ENCODE results near the gene FMNL3. TPM values are rescaled to one million over a fixed set of nuclear protein-coding genes. Genes with fewer than 3 reads are reported as not detected.

Gene FMNL3
- total and polyA plus RNA-seq, 7 experiments from 2014 or later, result 10.4 to 40.4 (median 37.8) TPM

- peaks cover 0 to 17% (median under 1%) of the 10 kb centered on the region in 5 donors for H3K36me3 Mint-ChIP-seq
- peaks cover 0 to 48% (median 0%) of the 10 kb centered on the region in 3 experiments for H3K36me3 ChIP-seq (ENCODE audit: control insufficient read depth in 2 of 3, insufficient read depth in 3 of 3, low read length in 3 of 3)
- DNase-seq (no peak), ATAC-seq (no peak)
- H3K9me3 ChIP-seq (ENCODE audit: control insufficient read depth in 2 of 3, low read length in 3 of 3), result no peaks in the 10 kb centered on the region
- H3K27me3 ChIP-seq (ENCODE audit: control insufficient read depth in 2 of 2, insufficient read depth in 2 of 2, low read length in 2 of 2), result no peaks in the 10 kb centered on the region
- H3K9me3 Mint-ChIP-seq, result no peaks in the 10 kb centered on the region
- intact Hi-C loops (cut with micrococcal nuclease), result loop anchor here in 1 of 2 donors (5.0 kb wide), 1 partner anchor 90 kb away; no protein-coding TSS in a partner anchor
- peak overlapping the region in 2 of 9 donors; percentile 36 to 62 for H3K27ac Mint-ChIP-seq
- no peak overlapping the region for H3K4me3 Mint-ChIP-seq
- H3K4me1 ChIP-seq (ENCODE audit: control insufficient read depth in 2 of 2, insufficient read depth in 2 of 2, low read length in 2 of 2), result peaks cover 7 to 10% of the 10 kb centered on the region in 2 donors
- CTCF ChIA-PET, result interaction anchor here (1.7 to 10.5 kb wide), 4 partner anchors 14 to 65 kb away, joined by 6 to 229 read pairs (median 24); partner anchors contain the start of gene FMNL3
- H3K27ac ChIP-seq (ENCODE audit: low read depth, low read length), result no peak overlapping the region
- no peak overlapping the region for H3K4me3 ChIP-seq (ENCODE audit: low read length)
- POLR2A ChIA-PET, result interaction anchor here (0.8 to 2.6 kb wide), 3 partner anchors 53 to 99 kb away, joined by 3 to 16 read pairs (median 5); partner anchors contain the start of gene TMBIM6
- peaks cover 16 to 48% (median 37%) of the 10 kb centered on the region in 7 donors for H3K4me1 Mint-ChIP-seq
- H3K27me3 Mint-ChIP-seq, result no peaks in the 10 kb centered on the region
Measured at GRCh38 chr12:49642370-49642802, 64.8 kb downstream of the FMNL3 start.

GRCh38 chr12:49641748-49642369 is 65.3 kb downstream of the FMNL3 start:
- H3K27me3 ChIP-seq (ENCODE audit: control insufficient read depth in 2 of 2, insufficient read depth in 2 of 2, low read length in 2 of 2), result no peaks in the 10 kb centered on the region
- Mint-ChIP-seq H3K9me3 (no peaks in the 10 kb centered on the region), H3K27ac (peak overlapping the region in 1 of 9 donors; percentile 75), H3K4me3 (no peak overlapping the region), H3K27me3 (no peaks in the 10 kb centered on the region), H3K36me3 (peaks cover 0 to 12% (median 0%) of the 10 kb centered on the region in 5 donors), H3K4me1 (peaks cover 20 to 48% (median 42%) of the 10 kb centered on the region in 7 donors)
- ATAC-seq, result no peak
- H3K9me3 ChIP-seq (ENCODE audit: control insufficient read depth in 2 of 3, low read length in 3 of 3), result no peaks in the 10 kb centered on the region
- H3K4me3 ChIP-seq (ENCODE audit: low read length), result no peak overlapping the region
- no peak for DNase-seq
- H3K36me3 ChIP-seq (ENCODE audit: control insufficient read depth in 2 of 3, insufficient read depth in 3 of 3, low read length in 3 of 3), result peaks cover 0 to 43% (median 0%) of the 10 kb centered on the region in 3 experiments
- H3K4me1 ChIP-seq (ENCODE audit: control insufficient read depth in 2 of 2, insufficient read depth in 2 of 2, low read length in 2 of 2), result peaks cover 7 to 13% of the 10 kb centered on the region in 2 donors
- POLR2A ChIA-PET, result interaction anchor here (0.7 to 2.6 kb wide), 3 partner anchors 53 to 67 kb away, joined by 5 to 16 read pairs (median 7); no protein-coding TSS in a partner anchor
- intact Hi-C loops (cut with micrococcal nuclease), result loop anchor here in 1 of 2 donors (5.0 kb wide), 1 partner anchor 90 kb away; no protein-coding TSS in a partner anchor
- CTCF ChIA-PET, result interaction anchor here (1.4 to 10.5 kb wide), 4 partner anchors 15 to 197 kb away, joined by 3 to 229 read pairs (median 21); partner anchors contain the start of gene FMNL3
- peak overlapping the region; percentile 30 for H3K27ac ChIP-seq (ENCODE audit: low read depth, low read length)

- peak overlapping the region; percentile 13 to 90 (median 68) for H3K27ac Mint-ChIP-seq
- ChIA-PET POLR2A (interaction anchor here (0.6 to 4.7 kb wide), 8 partner anchors 12 to 104 kb away, joined by 3 to 29 read pairs (median 4); partner anchors contain the start of genes FMNL3, PRPF40B and TMBIM6), CTCF (interaction anchor here (0.7 to 4.5 kb wide), 25 partner anchors 8 to 434 kb away, joined by 3 to 39 read pairs (median 5); partner anchors contain the start of genes BCDIN3D, FMNL3, PRPF40B and TMBIM6)
- H3K4me3 ChIP-seq (ENCODE audit: low read length), result no peak overlapping the region
- no peaks in the 10 kb centered on the region for H3K9me3 ChIP-seq (ENCODE audit: control insufficient read depth in 2 of 3, low read length in 3 of 3)
- H3K4me3 Mint-ChIP-seq, result peak overlapping the region in 1 of 10 donors; percentile 20
- H3K36me3 Mint-ChIP-seq, result peaks cover 0 to 3% (median 0%) of the 10 kb centered on the region in 5 donors
- no peaks in the 10 kb centered on the region for H3K27me3 ChIP-seq (ENCODE audit: control insufficient read depth in 2 of 2, insufficient read depth in 2 of 2, low read length in 2 of 2)
- peak; percentile 95 for ATAC-seq
- peak in 8 of 9 donors; percentile 45 to 71 (median 61) for DNase-seq
- no peaks in the 10 kb centered on the region for H3K27me3 Mint-ChIP-seq
- H3K36me3 ChIP-seq (ENCODE audit: control insufficient read depth in 2 of 3, insufficient read depth in 3 of 3, low read length in 3 of 3), result peaks cover 0 to 3% (median 0%) of the 10 kb centered on the region in 3 experiments
- intact Hi-C loops (cut with micrococcal nuclease), result loop anchor here (1.0 to 5.0 kb wide), 8 partner anchors 70 to 205 kb away; partner anchors contain the start of genes FMNL3 (in 2 of the 2), BCDIN3D (in 1 of the 2), NCKAP5L (in 1 of the 2) and TMBIM6 (in 1 of the 2)
- H3K9me3 Mint-ChIP-seq, result no peaks in the 10 kb centered on the region
- H3K4me1 Mint-ChIP-seq, result peaks cover 10 to 36% (median 26%) of the 10 kb centered on the region in 7 donors
- H3K4me1 ChIP-seq (ENCODE audit: control insufficient read depth in 2 of 2, insufficient read depth in 2 of 2, low read length in 2 of 2), result peaks cover 6 to 11% of the 10 kb centered on the region in 2 donors
- peak overlapping the region; percentile 38 for H3K27ac ChIP-seq (ENCODE audit: low read depth, low read length)
Measured at GRCh38 chr12:49636979-49637755, 70.0 kb downstream of the FMNL3 start.

GRCh38 chr12:49636574-49636973 is 70.6 kb downstream of the FMNL3 start:
- peak overlapping the region in 1 of 10 donors; percentile 20 for H3K4me3 Mint-ChIP-seq
- no peak for ATAC-seq
- H3K27ac Mint-ChIP-seq, result peak overlapping the region in 8 of 9 donors; percentile 3 to 90 (median 68)
- no peaks in the 10 kb centered on the region for H3K27me3 Mint-ChIP-seq
- H3K4me1 Mint-ChIP-seq, result peaks cover 10 to 39% (median 26%) of the 10 kb centered on the region in 7 donors
- POLR2A ChIA-PET, result interaction anchor here (0.8 to 4.7 kb wide), 6 partner anchors 13 to 105 kb away, joined by 3 to 29 read pairs (median 6); partner anchors contain the start of genes FMNL3, PRPF40B and TMBIM6
- Histone ChIP-seq H3K27me3 (ENCODE audit: control insufficient read depth in 2 of 2, insufficient read depth in 2 of 2, low read length in 2 of 2) (no peaks in the 10 kb centered on the region), H3K4me1 (ENCODE audit: control insufficient read depth in 2 of 2, insufficient read depth in 2 of 2, low read length in 2 of 2) (peaks cover 6 to 11% of the 10 kb centered on the region in 2 donors), H3K36me3 (ENCODE audit: control insufficient read depth in 2 of 3, insufficient read depth in 3 of 3, low read length in 3 of 3) (no peaks in the 10 kb centered on the region), H3K9me3 (ENCODE audit: control insufficient read depth in 2 of 3, low read length in 3 of 3) (no peaks in the 10 kb centered on the region), H3K27ac (ENCODE audit: low read depth, low read length) (no peak overlapping the region), H3K4me3 (ENCODE audit: low read length) (no peak overlapping the region)
- peaks cover 0 to 4% (median 0%) of the 10 kb centered on the region in 5 donors for H3K36me3 Mint-ChIP-seq
- H3K9me3 Mint-ChIP-seq, result peaks cover 0 to 2% (median 0%) of the 10 kb centered on the region in 11 donors
- intact Hi-C loops (cut with micrococcal nuclease), result loop anchor here (2.0 to 5.0 kb wide), 5 partner anchors 70 to 206 kb away; partner anchors contain the start of genes BCDIN3D (in 1 of the 2), FMNL3 (in 1 of the 2) and NCKAP5L (in 1 of the 2)
- CTCF ChIA-PET, result interaction anchor here (0.8 to 4.5 kb wide), 18 partner anchors 8 to 434 kb away, joined by 3 to 39 read pairs (median 6); partner anchors contain the start of genes BCDIN3D, FMNL3 and PRPF40B
- DNase-seq, result no peak

- Mint-ChIP-seq H3K4me3 (no peak overlapping the region), H3K27me3 (no peaks in the 10 kb centered on the region), H3K9me3 (peaks cover 0 to 2% (median 0%) of the 10 kb centered on the region in 11 donors), H3K27ac (peak overlapping the region in 5 of 9 donors; percentile 25 to 82 (median 41)), H3K4me1 (peaks cover 10 to 39% (median 26%) of the 10 kb centered on the region in 7 donors), H3K36me3 (peaks cover 0 to 4% (median 0%) of the 10 kb centered on the region in 5 donors)
- ATAC-seq (no peak), DNase-seq (no peak)
- Histone ChIP-seq H3K4me3 (ENCODE audit: low read length) (no peak overlapping the region), H3K4me1 (ENCODE audit: control insufficient read depth in 2 of 2, insufficient read depth in 2 of 2, low read length in 2 of 2) (peaks cover 6 to 11% of the 10 kb centered on the region in 2 donors), H3K27ac (ENCODE audit: low read depth, low read length) (no peak overlapping the region), H3K36me3 (ENCODE audit: control insufficient read depth in 2 of 3, insufficient read depth in 3 of 3, low read length in 3 of 3) (no peaks in the 10 kb centered on the region), H3K27me3 (ENCODE audit: control insufficient read depth in 2 of 2, insufficient read depth in 2 of 2, low read length in 2 of 2) (no peaks in the 10 kb centered on the region), H3K9me3 (ENCODE audit: control insufficient read depth in 2 of 3, low read length in 3 of 3) (no peaks in the 10 kb centered on the region)
- intact Hi-C loops (cut with micrococcal nuclease), result loop anchor here (2.0 to 5.0 kb wide), 5 partner anchors 71 to 207 kb away; partner anchors contain the start of genes BCDIN3D (in 1 of the 2), FMNL3 (in 1 of the 2) and NCKAP5L (in 1 of the 2)
- CTCF ChIA-PET, result interaction anchor here (0.6 to 4.5 kb wide), 8 partner anchors 8 to 258 kb away, joined by 3 to 39 read pairs (median 11); partner anchors contain the start of genes FMNL3 and PRPF40B
- POLR2A ChIA-PET, result interaction anchor here (4.7 kb wide), 1 partner anchor 72 kb away, joined by 29 read pairs; the partner anchor contains the start of gene FMNL3
Measured at GRCh38 chr12:49635656-49636055, 71.5 kb downstream of the FMNL3 start.
